ENCODE results near the gene NSDHL. TPM values are rescaled to one million over a fixed set of nuclear protein-coding genes. Genes with fewer than 3 reads are reported as not detected.

Gene NSDHL
- total RNA-seq, 2 donors from 2014 or later: 11.6 to 13.8 TPM

DNA sequence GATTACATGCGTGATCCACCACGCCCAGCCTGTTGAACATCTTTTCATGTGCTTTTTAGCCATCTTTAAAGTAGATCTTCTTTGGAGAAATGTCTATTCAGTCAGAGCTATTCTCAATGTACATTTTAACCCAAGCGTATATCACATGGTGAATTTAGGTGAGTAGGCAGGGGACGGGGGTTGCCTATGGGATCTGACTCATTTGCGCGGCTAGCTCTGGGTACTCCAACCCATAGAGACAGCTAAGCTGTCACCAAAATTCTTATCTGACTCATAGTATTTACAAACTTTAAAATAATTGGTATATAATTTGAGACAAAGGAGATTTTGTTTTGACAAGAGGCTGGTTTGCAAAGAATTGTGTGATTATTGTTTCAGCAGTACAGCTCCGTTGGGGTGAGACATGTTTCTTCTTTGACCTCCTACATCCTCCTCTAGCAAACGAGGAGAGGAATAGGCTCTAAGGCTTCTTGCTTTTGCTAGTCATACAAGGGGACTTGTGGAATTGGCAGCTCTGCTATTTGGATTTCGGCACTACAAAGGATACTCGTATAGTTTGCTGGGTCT, 12.0 kb downstream of the NSDHL start:
- TF ChIP-seq, protein P1, sequence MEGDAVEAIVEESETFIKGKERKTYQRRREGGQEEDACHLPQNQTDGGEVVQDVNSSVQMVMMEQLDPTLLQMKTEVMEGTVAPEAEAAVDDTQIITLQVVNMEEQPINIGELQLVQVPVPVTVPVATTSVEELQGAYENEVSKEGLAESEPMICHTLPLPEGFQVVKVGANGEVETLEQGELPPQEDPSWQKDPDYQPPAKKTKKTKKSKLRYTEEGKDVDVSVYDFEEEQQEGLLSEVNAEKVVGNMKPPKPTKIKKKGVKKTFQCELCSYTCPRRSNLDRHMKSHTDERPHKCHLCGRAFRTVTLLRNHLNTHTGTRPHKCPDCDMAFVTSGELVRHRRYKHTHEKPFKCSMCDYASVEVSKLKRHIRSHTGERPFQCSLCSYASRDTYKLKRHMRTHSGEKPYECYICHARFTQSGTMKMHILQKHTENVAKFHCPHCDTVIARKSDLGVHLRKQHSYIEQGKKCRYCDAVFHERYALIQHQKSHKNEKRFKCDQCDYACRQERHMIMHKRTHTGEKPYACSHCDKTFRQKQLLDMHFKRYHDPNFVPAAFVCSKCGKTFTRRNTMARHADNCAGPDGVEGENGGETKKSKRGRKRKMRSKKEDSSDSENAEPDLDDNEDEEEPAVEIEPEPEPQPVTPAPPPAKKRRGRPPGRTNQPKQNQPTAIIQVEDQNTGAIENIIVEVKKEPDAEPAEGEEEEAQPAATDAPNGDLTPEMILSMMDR (IDR thresholded peaks at IDR 0.05): no peak
- TF ChIP-seq POLR2A (IDR thresholded peaks at IDR 0.05): no peak
- TF ChIP-seq POLR2AphosphoS5 (IDR thresholded peaks at IDR 0.05): no peak
- H3K27me3 ChIP-seq (replicated peaks; ENCODE audit: insufficient read depth): no peaks in the 10 kb centered on the region
- WGBS: 93% methylated on average over 10 of the region's 10 CpGs
- H3K27ac ChIP-seq: no peak overlapping the region
- no peak overlapping the region for H3K4me3 ChIP-seq
- intact Hi-C loops (cut with DNase I): no loop called here
- no peaks in the 10 kb centered on the region for H3K4me1 ChIP-seq (replicated peaks)
- no peaks in the 10 kb centered on the region for H3K9me3 ChIP-seq
- no peaks in the 10 kb centered on the region for H3K36me3 ChIP-seq
- DNase-seq (ENCODE audit: low spot score): no peak

DNA sequence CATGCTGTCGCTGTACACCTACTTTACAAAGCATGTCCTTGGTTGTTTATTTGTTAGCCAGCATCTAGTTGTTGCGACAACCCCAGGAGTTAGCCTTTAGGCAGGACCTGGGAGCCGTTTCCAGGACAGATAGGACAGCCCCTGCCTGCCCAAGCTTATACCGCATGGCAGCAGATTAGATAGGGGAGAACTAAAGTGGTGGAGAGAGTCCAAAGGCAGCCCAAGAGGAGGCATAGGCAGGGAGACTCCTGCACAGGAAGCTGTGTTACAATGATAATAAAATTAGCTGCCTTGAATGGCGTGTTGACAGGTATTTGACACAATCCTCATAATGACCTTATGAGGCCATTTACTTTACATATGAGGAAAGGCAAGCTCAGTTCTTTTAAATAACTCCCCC, 13.0 kb downstream of the NSDHL start:
- no peaks in the 10 kb centered on the region for H3K36me3 ChIP-seq
- no peak overlapping the region for H3K4me3 ChIP-seq
- H3K9me3 ChIP-seq: no peaks in the 10 kb centered on the region
- DNase-seq (ENCODE audit: low spot score): no peak
- no peak overlapping the region for H3K27ac ChIP-seq
- TF ChIP-seq, protein P1 (IDR thresholded peaks at IDR 0.05): no peak
- TF ChIP-seq POLR2AphosphoS5 (IDR thresholded peaks at IDR 0.05) (no peak), POLR2A (IDR thresholded peaks at IDR 0.05) (no peak)
- no peaks in the 10 kb centered on the region for H3K4me1 ChIP-seq (replicated peaks)
- no peaks in the 10 kb centered on the region for H3K27me3 ChIP-seq (replicated peaks; ENCODE audit: insufficient read depth)
- WGBS: 87% methylated on average over 5 of the region's 5 CpGs
- intact Hi-C loops (cut with DNase I): no loop called here

DNA sequence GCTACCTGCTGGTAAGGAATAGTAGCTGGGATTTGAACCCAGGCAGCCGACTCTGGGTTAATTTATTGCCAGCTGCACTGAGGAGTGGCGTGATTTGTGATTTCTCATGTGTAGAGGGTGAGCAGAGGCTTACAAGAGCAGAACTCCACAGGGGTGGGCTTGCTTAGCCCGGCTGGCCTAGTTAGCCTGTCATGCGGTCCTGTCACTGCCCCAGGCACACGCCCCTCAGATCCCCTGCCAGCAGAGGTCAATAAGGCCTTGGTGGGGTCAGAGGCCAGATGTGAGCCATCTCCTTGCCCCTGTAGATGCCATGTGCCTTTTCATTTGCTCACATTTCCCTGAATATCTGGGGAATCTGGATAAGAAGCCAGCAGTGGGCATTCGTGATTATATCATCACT, 13.4 kb downstream of the NSDHL start:
- WGBS: 80% methylated on average over 2 of the region's 6 CpGs
- DNase-seq (ENCODE audit: low spot score): no peak
- Histone ChIP-seq H3K9me3 (no peaks in the 10 kb centered on the region), H3K36me3 (no peaks in the 10 kb centered on the region), H3K27me3 (replicated peaks; ENCODE audit: insufficient read depth) (no peaks in the 10 kb centered on the region), H3K4me3 (no peak overlapping the region), H3K27ac (no peak overlapping the region), H3K4me1 (replicated peaks) (no peaks in the 10 kb centered on the region)
- intact Hi-C loops (cut with DNase I): no loop called here
- TF ChIP-seq, protein P1 (IDR thresholded peaks at IDR 0.05): no peak
- TF ChIP-seq POLR2A (IDR thresholded peaks at IDR 0.05) (no peak), POLR2AphosphoS5 (IDR thresholded peaks at IDR 0.05) (no peak)

DNA sequence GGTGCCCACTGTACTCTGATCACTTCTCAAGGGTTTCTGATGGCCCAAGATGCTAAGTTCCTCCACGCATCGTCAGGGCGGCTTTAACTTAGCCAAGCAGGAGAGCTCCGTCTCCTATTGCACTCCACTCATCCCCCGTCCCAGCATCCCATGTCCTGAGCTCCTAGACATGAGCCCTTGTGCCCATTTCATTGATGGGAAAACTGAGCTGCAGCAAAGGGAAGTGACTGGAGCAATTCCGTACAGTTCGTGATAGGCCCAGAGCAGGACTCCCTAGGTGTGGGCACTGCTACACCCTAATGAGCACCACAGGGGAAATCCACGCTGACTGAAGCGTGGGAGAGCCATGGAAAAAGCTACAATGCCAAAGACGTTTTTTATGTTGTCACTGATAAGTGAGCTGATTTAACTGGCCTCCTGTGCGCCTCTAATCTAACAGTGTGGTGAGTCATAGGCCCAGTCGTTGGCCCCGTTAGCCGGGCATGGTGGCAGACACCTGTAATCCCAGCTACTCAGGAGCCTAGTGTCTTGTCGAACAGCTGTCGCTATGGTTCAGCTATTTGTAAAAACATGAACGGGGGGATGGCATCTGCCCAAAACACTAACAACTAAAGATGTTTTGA, 14.9 kb downstream of the NSDHL start:
- intact Hi-C loops (cut with DNase I): no loop called here
- DNase-seq (ENCODE audit: low spot score): no peak
- TF ChIP-seq, protein P1 (IDR thresholded peaks at IDR 0.05): no peak
- TF ChIP-seq POLR2A (IDR thresholded peaks at IDR 0.05): no peak
- no peak for TF ChIP-seq POLR2AphosphoS5 (IDR thresholded peaks at IDR 0.05)
- Histone ChIP-seq H3K4me3 (no peak overlapping the region), H3K27me3 (replicated peaks; ENCODE audit: insufficient read depth) (no peaks in the 10 kb centered on the region), H3K27ac (no peak overlapping the region), H3K36me3 (no peaks in the 10 kb centered on the region), H3K9me3 (no peaks in the 10 kb centered on the region), H3K4me1 (replicated peaks) (no peaks in the 10 kb centered on the region)
- 90% methylated on average over 12 of the region's 17 CpGs for WGBS

DNA sequence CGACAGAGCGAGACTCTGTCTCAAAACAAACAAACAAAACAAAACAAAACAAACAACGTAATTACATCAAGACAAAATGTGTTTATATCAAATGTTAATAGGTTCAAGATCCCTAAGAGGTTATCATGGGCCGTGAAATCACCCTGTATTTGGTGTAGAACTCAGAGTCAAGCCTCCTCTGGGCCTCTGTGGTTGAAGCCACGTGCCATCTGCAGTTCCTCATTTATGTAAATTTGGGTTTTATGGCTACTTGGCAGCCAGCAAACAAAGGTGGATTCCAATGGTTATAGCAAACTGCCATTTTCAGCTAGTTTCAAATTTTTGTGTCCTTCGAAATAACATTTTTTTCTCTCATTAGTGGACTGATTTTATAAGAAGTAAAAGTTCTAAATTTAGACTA, 16.4 kb downstream of the NSDHL start:
- H3K36me3 ChIP-seq: no peaks in the 10 kb centered on the region
- TF ChIP-seq, protein P1 (IDR thresholded peaks at IDR 0.05): no peak
- TF ChIP-seq POLR2AphosphoS5 (IDR thresholded peaks at IDR 0.05): no peak
- TF ChIP-seq POLR2A (IDR thresholded peaks at IDR 0.05): no peak
- 76% methylated on average over 6 of the region's 6 CpGs for WGBS
- no peaks in the 10 kb centered on the region for H3K4me1 ChIP-seq (replicated peaks)
- H3K27ac ChIP-seq: no peak overlapping the region
- no peak for DNase-seq (ENCODE audit: low spot score)
- intact Hi-C loops (cut with DNase I): no loop called here
- H3K4me3 ChIP-seq: no peak overlapping the region
- no peaks in the 10 kb centered on the region for H3K27me3 ChIP-seq (replicated peaks; ENCODE audit: insufficient read depth)
- H3K9me3 ChIP-seq: no peaks in the 10 kb centered on the region

Measured in prostate gland (tissue), 2 donors.